Left forelimb (tissue), 1 donor: ENCODE data around the gene XPNPEP1.

Experiments used
- DNase-seq: peaks from one replicate; pipeline ENCODE4 v3.0.0-alpha.2; 2018; ENCODE audit warnings: low spot score

Gene XPNPEP1

DNA sequence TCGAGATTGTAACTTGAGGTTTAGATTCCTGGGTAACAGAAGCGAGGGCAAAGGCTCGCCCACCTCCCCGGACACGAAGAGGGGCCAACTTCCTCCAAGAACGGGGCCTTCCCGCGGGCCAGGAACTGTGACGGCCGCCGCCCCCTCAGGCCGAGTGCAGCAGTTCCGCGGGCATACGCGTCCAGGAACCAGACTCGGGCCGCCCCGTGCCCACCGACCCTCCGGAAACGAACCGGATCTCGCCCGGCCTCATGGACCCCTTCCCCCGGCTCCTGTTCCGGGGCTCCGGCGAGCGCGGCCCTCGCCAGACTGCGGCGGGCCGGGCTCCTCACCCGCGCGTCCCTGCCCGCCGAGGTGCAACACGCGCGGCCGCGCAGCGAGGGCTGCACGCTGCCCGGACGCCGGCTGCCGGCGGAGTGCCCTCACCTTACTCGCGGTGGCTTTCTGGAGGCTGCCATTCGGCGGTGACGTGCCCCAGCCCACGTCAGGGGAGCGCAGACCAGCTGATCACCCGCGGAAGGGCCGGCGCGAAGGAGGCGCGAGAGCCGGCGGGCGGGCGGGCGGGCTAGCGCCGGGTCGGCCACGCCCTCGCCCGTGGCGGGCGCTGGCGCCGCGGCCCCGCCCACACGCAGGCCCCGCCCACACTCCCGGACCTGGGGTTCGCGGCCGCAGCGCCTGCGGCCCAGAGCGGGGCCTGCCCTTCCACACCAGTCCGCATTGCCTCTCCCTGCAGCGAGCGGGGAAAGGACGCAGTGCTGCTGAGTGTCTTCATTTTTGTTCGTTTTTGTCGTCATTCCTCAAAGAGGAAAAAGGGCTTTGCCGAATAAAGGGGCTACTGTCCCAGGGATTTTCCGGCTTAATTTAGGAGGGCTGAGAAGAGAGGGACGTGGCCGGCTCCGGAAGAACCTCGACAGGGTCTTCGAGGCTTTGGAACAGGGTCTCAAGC, at the start of gene XPNPEP1:
Gene XPNPEP1, minus strand, starts transcription at position 536 of the 946 bp plus-strand sequence. Its CDS starts 78 bp downstream, at position 458.
- peak; percentile 84 for DNase-seq

GRCh38 chr10:109972372-109973001, 49.2 kb upstream of the XPNPEP1 start:
- no peak for DNase-seq

DNA sequence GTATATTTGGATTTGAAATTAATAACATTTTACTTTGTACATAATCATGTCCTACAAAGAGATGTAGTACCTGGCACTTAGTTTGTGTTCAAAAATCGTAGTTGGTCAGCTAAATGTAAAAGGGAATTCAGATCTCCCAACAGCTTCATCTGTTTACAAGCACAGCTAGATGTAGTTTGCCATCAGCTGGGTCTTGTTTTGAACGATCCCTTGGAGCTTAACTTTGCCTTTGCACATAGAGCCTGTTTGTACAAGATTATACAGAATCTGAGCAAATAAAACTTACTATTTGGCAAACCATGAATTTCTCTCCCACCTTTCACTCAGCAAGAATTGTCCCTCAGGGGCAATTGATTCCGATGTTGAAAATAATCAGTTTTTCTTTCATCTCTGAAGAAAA, 48.3 kb upstream of the XPNPEP1 start:
- no peak for DNase-seq

GRCh38 chr10:109969760-109970346, 46.5 kb upstream of the XPNPEP1 start:
- no peak for DNase-seq

GRCh38 chr10:109968953-109969759, 45.8 kb upstream of the XPNPEP1 start:
- DNase-seq, result no peak

GRCh38 chr10:109967739-109968088, 44.4 kb upstream of the XPNPEP1 start:
- DNase-seq, result no peak

GRCh38 chr10:109966961-109967738, 43.8 kb upstream of the XPNPEP1 start:
- no peak for DNase-seq

GRCh38 chr10:109964318-109964717, 41.0 kb upstream of the XPNPEP1 start:
- DNase-seq, result no peak

GRCh38 chr10:109963439-109963838, 40.1 kb upstream of the XPNPEP1 start:
- DNase-seq, result no peak

- DNase-seq, result no peak
These were observed 38.9 kb upstream of the XPNPEP1 start for GRCh38 chr10:109962247-109962646.

DNA sequence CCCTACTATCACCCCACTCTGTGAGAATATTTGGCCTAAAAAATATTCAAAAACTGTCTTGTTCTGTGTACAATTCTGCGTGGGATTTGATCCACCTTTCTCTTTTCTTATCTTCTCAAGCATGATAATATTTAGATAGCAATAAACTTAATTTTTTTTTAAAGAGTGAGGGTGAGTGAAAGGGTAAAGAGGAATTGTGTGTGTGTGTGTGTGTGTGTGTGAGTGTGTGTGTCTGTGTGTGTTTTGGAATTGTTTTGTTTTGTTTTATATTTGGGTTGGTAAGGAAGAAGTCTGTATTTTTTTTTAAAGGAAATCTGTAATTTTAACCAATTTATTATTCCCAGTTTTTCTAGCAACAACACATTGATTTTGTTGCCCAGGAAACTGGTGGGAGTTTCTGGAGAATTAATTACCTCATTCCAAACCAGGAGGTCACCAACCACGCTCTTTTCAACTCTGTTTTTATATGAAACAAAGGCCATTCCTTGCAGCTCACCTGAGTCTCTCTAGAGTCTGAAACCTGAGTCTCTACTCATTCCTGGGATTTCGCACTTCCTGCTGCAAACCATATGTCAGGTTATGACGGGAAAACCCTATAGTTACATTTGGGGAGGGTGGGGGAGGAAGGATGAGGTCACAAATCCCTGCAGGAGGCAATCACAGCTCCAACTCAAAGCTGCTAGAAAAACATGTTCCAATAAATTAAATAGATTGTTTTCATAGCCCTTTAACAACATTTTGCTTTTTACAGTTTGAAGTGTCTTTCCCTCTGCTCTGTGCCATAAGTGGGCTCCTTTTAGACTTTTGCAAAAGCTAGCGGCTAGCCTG, 38.1 kb upstream of the XPNPEP1 start:
- no peak for DNase-seq

DNA sequence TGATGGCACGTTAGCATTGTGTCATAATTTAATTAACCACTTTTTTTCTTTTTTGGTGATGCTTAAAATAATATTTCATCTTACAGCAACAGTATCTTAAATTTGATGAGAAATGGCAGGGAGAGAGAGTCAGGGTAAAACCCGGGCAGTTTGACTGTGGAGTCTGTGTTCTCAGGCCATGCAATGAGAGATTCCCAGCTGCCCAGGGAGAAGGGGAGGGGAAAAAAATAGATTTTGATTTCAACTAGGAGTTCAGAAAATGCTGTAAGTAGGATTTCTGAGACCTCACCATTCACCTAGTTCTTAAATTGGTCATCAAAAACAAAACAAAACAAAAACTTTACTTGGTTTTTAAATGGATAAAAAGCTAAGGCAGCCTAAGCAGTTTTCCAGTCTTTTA, 37.4 kb upstream of the XPNPEP1 start:
- no peak for DNase-seq

GRCh38 chr10:109959259-109960145, 36.2 kb upstream of the XPNPEP1 start:
- DNase-seq, result no peak

GRCh38 chr10:109958059-109958458, 34.7 kb upstream of the XPNPEP1 start:
- no peak for DNase-seq

- no peak for DNase-seq
These were observed 33.9 kb upstream of the XPNPEP1 start for GRCh38 chr10:109957092-109957797.

GRCh38 chr10:109956454-109957091, 33.3 kb upstream of the XPNPEP1 start:
- DNase-seq, result no peak

DNA sequence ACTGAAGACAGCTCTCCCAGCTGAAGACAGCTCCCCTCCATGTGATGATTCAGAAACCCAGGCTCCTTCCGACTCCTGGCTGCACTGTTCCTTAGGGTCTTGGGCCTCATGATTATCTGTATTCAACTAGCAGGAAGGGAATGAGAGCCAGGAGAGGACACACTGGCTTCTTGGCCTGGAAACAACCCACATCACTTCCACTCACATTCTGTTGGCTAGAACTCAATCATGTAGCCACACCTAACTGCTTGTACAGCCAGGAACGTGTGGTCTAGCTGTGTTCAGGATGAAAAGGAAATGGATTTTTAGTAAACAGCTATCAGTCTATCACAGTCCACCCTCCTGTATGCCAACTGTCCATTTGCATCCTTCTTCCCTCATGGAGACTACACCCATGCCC, 30.5 kb upstream of the XPNPEP1 start:
- DNase-seq, result no peak

DNA sequence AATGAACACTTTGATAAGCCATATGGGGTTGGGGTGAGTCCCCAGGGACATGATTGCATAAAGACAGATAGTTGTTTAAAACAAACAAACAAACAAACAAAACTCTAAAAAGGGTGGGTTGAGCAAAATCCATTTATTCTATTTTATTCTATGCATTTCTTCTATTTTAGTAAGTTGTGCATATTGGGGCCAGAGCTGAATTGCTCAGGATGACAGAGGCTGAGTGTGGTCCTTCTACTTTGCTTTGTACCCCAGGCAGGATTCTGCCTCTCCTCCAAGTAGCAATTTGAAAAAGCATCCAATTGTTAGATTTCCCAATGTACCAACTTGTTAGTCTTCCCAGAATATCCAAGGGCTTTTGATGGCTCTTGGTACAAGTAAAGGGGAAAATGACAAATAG, 29.2 kb upstream of the XPNPEP1 start:
- no peak for DNase-seq
